ENCODE measurements around the gene GDAP1L1. TPM values are rescaled to one million over a fixed set of nuclear protein-coding genes. Genes with fewer than 3 reads are reported as not detected.

GDAP1L1 gene
- total RNA-seq, 4 donors from 2014 or later = 0.91 TPM; not detected in 3

DNA sequence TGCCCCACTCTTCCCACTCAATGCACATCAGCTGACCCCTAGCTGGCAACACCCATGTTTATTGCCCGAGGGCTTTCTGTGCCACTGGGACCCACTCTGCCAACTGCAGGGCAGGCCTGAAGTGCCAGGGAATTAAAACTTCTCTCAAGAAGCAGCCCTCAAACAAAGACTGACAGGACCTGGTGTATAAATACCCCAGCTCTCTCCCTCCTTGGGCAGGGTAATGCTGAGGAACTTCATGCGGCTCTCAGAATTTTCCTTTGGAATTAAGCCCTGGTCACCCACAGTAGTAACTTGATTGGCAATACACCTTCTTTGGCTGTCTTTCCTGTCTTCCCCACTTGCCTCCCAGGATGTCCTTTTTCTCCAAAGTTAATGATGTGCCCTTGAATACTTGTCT, 5.3 kb upstream of the GDAP1L1 start:
- DNase-seq (ENCODE audit: low spot score in 2 of 2) = no peak
- H3K4me3 ChIP-seq (ENCODE audit: low read depth, poor library complexity, severe bottlenecking) = no peak overlapping the region
- no peak for TF ChIP-seq POLR2A (IDR thresholded peaks at IDR 0.05)
- TF ChIP-seq, protein P1, sequence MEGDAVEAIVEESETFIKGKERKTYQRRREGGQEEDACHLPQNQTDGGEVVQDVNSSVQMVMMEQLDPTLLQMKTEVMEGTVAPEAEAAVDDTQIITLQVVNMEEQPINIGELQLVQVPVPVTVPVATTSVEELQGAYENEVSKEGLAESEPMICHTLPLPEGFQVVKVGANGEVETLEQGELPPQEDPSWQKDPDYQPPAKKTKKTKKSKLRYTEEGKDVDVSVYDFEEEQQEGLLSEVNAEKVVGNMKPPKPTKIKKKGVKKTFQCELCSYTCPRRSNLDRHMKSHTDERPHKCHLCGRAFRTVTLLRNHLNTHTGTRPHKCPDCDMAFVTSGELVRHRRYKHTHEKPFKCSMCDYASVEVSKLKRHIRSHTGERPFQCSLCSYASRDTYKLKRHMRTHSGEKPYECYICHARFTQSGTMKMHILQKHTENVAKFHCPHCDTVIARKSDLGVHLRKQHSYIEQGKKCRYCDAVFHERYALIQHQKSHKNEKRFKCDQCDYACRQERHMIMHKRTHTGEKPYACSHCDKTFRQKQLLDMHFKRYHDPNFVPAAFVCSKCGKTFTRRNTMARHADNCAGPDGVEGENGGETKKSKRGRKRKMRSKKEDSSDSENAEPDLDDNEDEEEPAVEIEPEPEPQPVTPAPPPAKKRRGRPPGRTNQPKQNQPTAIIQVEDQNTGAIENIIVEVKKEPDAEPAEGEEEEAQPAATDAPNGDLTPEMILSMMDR (IDR thresholded peaks at IDR 0.05) = no peak
- WGBS, 2 donors = 93 to 100% methylated on average over 2 of the region's 2 CpGs
- intact Hi-C loops (cut with DNase I; ENCODE audit: low total_unique reads) = no loop called here

DNA sequence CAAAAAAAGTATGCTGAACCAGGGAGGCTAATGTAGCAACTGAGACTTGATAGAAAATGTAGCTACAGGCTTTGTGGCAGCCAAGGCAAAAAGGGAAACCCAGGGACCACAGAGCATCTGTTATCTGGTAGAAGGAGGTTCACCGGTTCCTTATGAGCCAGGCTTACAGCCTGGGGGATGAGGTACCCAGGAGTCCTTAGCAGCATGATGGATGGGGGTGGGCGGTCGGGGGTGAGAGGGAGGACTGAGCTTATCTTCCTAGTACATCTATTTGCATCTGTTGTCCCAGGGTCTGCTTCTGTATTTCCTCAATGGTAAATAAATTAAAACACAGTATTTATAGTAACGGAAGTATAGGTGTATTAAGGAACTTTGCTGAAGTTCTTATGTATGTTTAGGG, 1.1 kb upstream of the GDAP1L1 start:
- intact Hi-C loops (cut with DNase I; ENCODE audit: low total_unique reads) = no loop called here
- no peak for DNase-seq (ENCODE audit: low spot score in 2 of 2)
- TF ChIP-seq, protein P1 (IDR thresholded peaks at IDR 0.05) = no peak
- no peak overlapping the region for H3K4me3 ChIP-seq (ENCODE audit: low read depth, poor library complexity, severe bottlenecking)
- 68 to 69% methylated on average over 4 of the region's 4 CpGs for WGBS, 2 donors

DNA sequence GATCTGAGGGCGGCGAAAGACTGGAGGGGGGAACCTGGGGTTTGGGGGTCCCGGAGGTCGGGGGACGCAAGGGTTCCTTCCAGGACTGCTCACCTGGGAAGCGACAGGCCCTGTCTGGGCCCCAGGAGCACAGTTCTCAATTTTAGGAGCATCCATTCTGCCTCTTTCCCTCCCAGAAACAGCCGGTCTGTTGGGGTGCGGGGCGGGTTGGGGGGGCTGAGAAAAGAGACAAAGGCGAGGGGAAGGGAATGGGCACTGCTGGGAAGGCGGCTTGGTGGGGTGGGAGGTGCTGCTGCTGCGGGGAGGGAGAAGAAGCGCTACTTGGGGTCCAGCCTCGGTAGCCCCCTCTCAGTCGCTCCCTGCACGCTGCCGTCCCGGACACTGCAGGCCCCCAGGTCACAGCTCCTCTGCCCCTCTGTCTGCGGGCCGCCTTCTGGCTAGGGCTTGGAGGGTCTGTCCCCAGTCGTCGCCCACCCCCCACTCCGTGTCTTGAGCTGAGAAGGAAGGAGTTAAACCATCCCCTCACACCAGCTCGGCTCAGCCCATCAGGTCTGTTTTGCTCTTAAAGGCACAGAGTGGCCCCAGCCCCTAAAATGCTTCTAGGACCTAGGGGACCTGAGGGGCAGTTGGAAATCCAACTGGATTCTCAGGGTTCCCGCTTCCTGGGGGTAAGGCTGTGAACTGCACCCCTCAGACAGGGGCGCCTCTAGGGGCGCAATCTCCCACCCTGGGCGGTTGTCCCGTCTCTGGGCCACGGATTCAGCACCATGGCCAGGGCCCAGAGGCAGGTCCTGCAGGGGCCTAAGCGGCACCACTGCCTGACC, 690 bp downstream of the GDAP1L1 start:
- no peak for DNase-seq (ENCODE audit: low spot score in 2 of 2)
- TF ChIP-seq, protein P1 (IDR thresholded peaks at IDR 0.05) = no peak
- TF ChIP-seq POLR2A (IDR thresholded peaks at IDR 0.05) = no peak
- intact Hi-C loops (cut with DNase I; ENCODE audit: low total_unique reads) = no loop called here
- no peak overlapping the region for H3K4me3 ChIP-seq (ENCODE audit: low read depth, poor library complexity, severe bottlenecking)
- WGBS, 2 donors = 7 to 9% methylated on average over 28 to 29 of the region's 31 CpGs

DNA sequence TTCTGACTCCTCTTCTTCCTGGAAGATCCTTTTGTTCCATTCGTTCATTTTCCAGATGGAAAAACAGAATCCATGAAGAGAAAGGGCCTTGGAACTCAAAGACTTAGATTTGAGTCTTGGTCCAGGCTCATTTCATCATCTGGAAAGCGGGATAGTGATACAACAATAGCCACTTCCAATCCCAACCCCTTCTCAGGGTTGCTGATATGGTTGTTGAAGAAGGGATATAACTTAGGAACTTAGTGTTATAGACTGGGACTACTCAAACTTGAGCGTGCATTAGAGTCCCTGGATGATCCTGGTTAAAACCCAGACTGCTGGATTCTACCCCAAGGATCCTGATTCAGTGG, 1.3 kb downstream of the GDAP1L1 start:
- 49% methylated on average over 3 of the region's 3 CpGs for WGBS, 2 donors
- intact Hi-C loops (cut with DNase I; ENCODE audit: low total_unique reads) = no loop called here
- no peak overlapping the region for H3K4me3 ChIP-seq (ENCODE audit: low read depth, poor library complexity, severe bottlenecking)
- no peak for TF ChIP-seq POLR2A (IDR thresholded peaks at IDR 0.05)
- TF ChIP-seq, protein P1 (IDR thresholded peaks at IDR 0.05) = no peak
- DNase-seq (ENCODE audit: low spot score in 2 of 2) = no peak

DNA sequence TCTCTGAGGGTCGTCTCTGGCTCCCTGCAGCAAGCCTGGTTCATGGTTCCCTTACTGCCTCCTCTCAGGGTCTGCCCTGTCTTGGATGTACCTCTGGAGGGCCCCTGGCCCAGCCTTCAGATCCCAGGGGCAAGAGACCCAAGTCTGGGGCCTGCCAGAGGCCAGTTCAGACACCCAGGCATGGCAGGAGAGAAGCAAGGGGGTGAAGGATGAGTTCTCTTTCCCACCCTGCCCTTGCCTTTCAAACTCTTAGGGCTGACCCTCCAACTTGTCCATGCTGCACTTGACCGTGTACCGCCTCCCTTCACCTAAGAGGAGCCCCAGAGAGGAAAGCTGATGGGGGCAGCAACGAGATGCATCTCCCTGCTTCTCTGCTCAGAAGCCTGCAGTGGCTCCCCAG, 4.2 kb downstream of the GDAP1L1 start:
- 57 to 70% methylated on average over 4 of the region's 4 CpGs for WGBS, 2 donors
- intact Hi-C loops (cut with DNase I; ENCODE audit: low total_unique reads) = no loop called here
- no peak for DNase-seq (ENCODE audit: low spot score in 2 of 2)
- TF ChIP-seq, protein P1 (IDR thresholded peaks at IDR 0.05) = no peak
- TF ChIP-seq POLR2A (IDR thresholded peaks at IDR 0.05) = no peak
- no peak overlapping the region for H3K4me3 ChIP-seq (ENCODE audit: low read depth, poor library complexity, severe bottlenecking)

DNA sequence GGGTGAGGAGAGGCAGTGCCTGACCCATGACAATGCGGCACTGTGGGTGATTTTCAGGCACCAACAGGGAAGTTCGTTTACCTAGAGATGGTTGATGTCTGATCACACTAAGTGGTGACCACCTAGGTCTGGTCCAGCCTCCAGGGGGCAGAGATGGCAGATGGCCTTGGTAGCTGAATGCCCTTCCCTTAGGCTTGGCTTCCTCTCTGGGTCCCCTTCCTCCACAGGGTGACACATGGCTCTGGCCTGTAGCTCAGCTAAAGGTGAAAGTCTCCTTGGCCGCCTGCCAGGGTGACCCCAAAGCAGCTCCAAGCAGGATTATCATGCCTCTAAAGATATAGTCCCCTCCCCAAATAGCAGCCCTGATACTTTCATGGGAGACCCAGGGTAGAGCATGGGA, 6.4 kb downstream of the GDAP1L1 start:
- TF ChIP-seq, protein P1 (IDR thresholded peaks at IDR 0.05) = no peak
- TF ChIP-seq POLR2A (IDR thresholded peaks at IDR 0.05) = no peak
- intact Hi-C loops (cut with DNase I; ENCODE audit: low total_unique reads) = no loop called here
- no peak for DNase-seq (ENCODE audit: low spot score in 2 of 2)
- 63 to 82% methylated on average over 3 of the region's 3 CpGs for WGBS, 2 donors
- H3K4me3 ChIP-seq (ENCODE audit: low read depth, poor library complexity, severe bottlenecking) = no peak overlapping the region

Data from lower leg skin (tissue), 4 donors.